GM18870 (cell line): ENCODE data around the gene GPR176.

ENCODE experiments used
- ATAC-seq: cut with Tn5 transposase; IDR thresholded peaks from one replicate; pipeline ENCODE4 v1.9.1; 2021; ENCODE audit warnings: moderate library complexity; ENCODE audit not compliant: unreplicated experiment

The GPR176 gene

DNA sequence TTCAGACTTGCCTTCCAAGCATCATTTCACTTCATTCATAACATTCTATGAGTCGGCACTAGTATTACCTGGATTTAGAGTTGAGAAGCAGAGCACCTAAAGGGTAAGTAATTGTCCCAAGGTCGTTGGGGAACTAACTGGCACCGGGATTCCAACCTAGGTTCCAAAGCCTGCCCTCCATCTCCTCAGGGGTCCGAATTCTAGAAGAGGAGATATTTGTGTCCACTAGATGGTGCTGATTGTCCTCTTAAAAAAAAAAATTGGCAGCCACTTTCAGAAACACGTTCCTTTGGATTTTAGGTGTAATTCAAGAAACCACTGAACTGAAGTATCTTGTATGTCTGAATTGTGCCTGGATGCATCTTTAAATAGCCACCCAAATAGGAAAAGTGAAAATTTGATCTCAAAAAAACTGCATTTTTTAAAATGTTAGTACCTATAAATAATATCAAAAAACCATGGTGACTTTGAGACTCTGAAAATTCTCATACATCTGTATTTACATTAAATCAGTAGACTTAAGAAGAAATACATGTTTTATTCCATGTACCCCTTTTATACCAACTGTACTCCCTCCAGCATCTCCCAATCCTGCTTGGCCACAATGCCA, 133.5 kb downstream of the GPR176 start:
- ATAC-seq: no peak

DNA sequence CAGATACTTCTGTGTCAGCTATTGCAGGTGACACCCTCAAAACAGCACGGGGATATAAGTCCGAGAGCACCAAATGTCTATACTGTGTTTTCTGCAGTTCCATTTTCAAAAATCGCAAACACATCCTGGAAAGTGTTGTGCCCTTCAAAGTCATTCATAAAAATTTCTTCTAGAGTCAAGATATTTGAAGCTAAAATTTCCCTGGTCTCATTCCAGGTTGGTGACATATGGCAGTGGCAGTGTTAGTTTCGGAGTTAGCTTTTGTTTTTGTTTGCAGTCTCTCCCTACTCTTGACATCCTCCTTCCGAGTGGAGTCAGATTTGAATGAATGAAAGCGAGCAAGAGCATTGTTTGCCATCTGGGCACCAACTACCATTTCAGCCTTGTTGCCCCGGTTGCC, 134.2 kb downstream of the GPR176 start:
- ATAC-seq: no peak

GRCh38 chr15:39785139-39785538, 134.9 kb downstream of the GPR176 start:
- no peak for ATAC-seq

DNA sequence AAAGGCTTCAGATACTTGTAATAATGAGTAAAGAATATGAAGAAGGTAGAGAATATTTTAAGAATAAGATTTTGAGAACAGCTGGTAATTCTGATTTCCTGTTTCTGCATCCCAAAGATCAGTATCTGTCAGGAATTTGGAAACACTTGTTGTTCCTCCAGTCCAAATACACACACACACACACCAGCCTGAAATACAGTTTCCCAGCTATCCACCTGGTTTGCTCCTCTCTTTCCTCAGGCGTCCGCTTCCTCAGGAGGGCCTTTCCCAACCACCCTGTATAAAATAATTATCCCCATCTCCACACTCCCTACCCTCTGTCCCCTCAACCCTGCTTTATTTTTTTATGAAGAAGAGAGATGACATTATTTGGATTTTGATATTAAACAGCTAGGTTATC, 135.4 kb downstream of the GPR176 start:
- no peak for ATAC-seq

- ATAC-seq: no peak
Observed at GRCh38 chr15:39784125-39784524, 135.9 kb downstream of the GPR176 start.

DNA sequence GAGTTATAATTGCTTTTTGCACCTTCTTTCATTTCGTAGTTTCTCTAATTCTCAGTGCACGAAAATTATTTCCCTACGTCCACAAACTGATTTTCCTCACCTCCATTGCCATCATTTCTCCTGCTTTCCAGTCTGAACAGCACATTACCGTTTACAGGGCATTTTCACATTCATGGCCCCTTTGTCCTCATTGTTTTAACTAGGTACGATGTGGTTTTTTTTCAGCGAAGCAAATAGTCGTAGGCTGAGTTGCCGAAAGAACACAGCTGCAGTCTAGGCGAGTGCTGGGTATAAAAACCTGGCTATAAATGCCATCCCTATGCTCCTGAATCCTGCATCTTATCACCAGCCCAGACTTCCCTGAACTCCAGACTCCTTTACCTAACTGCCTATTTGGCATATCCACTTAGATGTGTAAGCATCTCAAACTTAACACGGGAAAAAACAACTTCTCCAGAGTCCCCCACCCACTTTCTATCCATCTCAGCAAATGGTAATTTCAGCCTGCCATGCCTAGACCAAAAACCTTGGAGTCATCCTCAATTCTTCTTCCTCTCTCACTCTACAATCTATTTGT, 136.7 kb downstream of the GPR176 start:
- ATAC-seq: no peak

DNA sequence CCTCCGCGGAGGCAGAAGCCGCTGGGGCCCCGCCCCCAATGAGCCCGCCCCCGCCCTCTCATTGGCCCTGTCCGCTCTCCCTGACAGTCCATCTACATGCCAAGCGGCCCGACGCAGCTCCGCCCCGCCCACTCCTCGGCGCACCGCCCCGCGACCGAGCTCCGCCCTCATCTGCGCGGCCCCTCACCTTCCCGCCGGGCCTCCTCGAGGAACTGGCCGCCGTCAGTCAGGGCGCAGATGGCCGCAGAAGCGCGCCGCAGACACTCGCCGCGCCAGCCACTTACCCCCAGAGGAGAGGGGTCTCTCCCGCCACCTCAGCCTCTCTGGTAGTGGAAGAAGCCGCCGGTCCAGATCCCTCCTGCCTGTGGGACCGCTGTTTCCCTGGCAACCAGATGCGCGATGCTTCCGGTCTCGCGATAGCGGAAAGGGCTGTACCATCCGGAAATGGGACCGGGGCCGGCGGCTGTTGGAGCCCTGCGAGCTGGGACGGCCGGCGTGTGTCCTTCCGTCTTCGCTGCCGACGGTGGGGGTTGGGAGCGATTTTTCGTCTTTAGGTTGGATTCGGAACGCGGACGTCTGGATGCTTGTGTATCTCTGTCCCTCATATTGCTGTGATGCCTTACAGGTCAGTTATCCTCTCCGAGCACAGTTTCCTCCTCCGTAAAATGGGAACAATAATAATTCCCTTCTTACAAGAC, 137.5 kb downstream of the GPR176 start, which contains the start of gene FSIP1:
Gene FSIP1 (minus strand): TSS at position 401 of the 698 bp plus-strand sequence. CDS start 6,317 bp downstream, outside the sequence.
- peak; percentile 90 for ATAC-seq

DNA sequence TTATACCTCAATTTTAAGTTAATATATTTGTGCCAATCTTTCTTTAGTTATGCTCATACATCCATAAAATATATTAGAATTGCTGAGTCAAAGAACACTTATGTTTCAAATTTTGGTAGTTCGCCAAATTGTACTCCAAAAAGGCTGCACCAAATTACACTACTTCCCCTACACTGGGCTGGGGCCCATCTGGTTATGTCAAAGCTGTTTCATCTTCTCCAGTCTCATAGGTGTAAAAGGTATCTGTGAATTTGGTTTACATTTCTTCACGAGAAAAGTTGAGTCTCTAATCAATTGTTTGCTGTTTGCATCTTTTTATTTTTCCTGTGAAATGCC, 138.1 kb downstream of the GPR176 start:
- ATAC-seq: no peak

- no peak for ATAC-seq
Observed at GRCh38 chr15:39781147-39781966, 138.7 kb downstream of the GPR176 start.

DNA sequence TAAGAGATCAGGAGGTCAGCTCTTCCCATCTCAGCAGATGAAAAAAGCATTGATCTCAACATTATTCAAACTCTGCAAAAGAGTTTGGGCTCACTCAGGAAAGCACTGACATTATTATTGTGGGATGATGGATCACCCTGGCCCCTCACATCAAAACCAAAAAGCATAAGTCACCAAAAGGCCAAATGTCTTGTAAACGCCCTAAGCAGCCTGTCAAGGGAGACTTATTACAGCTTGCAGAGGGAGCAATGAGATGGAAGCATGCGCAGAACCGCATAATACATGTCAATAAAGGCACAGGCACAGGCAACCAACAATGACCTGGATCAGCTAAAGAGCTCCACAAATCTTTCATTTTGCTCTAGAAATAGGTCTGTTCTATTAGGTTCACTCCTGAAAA, 142.0 kb downstream of the GPR176 start:
- ATAC-seq: no peak

- peak; percentile 39 for ATAC-seq
Observed at GRCh38 chr15:39777496-39777895, 142.6 kb downstream of the GPR176 start.

DNA sequence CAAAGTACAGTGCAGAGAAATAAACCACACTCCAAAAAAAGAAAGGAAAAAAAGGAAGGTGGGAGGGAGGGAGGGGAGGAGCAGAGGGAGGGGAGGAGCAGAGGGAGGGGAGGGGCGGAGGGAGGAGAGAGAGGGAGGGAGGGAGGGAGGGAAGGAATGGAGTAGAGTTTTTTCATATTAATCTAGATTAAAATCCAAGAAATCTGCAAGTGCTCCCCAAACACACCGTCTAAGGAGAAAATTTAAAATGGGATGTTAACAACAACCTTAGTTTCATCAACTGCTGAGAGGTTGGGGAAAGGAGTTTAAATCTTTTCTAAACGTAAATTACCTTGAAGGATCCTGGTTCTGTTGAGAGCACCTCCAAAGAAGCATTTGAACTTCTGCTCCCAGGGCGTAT, 144.0 kb downstream of the GPR176 start:
- no peak for ATAC-seq

- ATAC-seq: no peak
Observed at GRCh38 chr15:39774688-39775267, 145.3 kb downstream of the GPR176 start.

DNA sequence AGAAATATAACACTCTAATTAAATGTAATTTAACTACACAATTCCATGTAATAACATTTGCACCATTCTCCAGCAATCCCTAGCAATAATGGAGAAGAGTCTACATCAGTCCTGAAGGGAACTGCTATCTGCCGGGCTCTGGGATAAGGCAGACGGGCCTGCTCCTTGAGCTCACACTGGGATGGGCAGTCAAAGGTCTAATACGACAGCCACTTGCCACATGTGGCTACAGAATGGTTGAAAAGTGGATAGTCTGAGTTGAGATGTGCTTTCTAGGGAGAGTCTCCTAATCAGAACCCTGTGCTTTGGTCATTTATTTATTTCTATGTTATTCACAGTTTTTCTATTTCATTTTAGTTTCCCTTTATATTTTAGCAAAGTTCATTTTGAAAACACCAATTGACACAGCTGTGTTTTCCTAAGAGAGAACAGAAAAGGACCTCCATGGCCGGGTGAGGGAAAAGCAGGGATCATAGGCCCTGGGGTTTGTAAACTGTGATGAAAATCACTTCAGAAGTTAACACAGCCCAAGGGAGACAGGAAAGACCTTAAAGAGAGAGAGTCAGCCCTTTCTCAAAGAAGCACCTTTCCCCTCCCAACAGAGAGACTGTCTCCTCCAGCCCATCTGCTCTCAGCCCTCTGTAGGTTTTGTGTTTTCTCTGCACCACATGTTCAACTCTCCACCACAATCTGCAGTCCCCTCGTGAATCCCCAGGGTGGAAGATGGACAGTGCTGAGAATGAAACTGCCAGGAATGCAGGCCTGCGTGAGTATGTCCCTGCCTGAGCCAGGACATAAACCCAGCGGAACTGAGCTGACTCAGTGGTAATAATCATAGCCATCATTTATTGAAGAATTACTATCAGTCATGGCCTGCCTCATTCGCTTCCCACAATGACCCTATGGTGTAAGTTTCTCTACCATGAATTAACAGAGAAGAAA, 149.0 kb downstream of the GPR176 start:
- no peak for ATAC-seq

- ATAC-seq: no peak
Observed at GRCh38 chr15:39767921-39768320, 152.1 kb downstream of the GPR176 start.

DNA sequence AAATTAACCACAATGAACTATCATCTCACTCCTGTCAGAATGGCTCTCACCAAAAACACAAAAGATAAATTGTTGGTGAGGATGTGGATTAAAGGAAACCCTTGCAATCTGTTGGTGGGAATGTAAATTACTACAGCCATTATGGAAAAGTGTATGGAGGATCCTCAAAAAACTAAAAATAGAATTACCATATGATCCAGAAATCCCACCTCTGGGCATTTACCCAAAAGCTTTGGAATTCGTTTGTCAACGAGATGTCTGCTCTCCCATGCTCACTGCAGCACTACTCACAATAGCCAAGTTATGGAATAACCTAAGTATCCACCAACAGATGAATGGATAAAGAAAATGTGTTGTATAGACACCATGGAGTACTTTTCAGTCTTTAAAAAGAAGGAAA, 159.1 kb downstream of the GPR176 start:
- no peak for ATAC-seq

DNA sequence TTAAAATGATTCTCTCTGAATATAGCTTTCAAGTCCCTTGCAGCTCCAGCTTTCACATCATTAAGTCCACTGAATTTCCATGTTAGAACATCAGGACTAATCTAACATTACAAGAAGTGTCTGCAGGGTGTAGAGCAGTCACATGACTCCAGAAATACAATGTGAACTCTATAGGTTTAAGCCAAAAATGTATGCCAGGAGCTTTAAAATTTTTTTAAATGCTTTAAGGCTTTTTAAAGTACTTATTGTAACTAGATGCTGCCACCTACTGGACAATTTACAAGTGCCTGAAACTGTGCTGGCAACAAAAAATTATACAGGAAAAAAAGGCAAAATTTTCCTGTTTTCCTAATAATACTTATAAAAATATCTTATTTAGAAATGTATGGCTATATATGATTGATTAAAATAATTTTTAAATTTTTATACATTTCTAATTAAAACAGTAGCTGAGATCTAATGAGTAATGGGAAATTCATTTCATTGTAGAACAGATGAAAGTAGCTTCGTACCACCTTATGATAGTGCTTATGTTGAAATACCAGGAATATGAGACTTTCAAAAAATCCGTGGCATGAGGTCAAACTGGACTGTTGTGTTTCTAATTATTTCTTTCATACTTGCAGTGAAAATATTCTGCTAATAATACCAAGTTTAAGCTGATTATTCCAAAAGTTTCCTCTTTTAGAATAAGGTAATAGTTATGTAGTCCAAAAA, 163.1 kb downstream of the GPR176 start:
- ATAC-seq: no peak

DNA sequence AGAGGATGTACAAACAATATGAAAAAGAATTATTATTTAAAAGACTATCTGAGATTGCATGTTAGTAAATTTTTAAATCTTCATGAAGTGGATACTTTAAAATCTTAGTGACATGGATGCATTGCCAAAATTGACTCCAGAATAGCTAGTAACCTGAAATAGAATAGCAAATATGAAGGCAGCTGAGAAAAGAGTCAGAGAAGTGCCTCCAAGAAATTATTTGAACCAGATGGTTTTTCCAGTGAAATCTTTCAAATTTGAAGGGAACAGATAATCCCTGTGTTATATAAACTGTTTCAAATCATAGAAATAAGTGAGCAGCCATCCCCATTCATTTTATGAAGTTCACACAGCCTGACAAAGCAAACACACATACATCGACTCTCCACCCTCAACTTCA, 167.1 kb downstream of the GPR176 start:
- no peak for ATAC-seq

DNA sequence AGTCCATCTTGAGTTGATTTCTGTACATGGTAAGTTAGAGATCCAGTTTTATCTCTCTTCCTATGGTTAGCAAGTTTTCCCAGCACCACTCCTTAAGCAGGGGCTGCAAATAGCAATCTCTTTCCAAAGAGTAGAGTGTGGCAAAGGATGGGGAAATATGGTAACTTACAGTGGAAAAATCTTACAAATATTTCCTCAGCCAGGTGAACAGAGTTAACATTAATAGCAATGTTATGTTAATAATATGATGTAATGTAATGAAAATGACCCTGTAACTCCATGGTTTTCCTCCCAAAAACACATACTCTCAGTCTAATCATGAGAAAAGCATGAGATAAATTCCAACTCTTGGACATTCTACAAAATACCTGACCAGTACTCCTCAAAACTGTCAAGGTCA, 167.8 kb downstream of the GPR176 start:
- ATAC-seq: no peak
